Osteoblast (primary cell): Measurements from ENCODE around the gene MAD1L1. TPM values are rescaled to one million over a fixed set of nuclear protein-coding genes. Genes with fewer than 3 reads are reported as not detected.
A peak's percentile ranks its signal among the peaks of the same experiment; 100 is the strongest.

Experiments used
- DNase-seq: peaks from one replicate; pipeline ENCODE4 v3.0.0; 2011; ENCODE audit warnings: low spot score, mixed read lengths; ENCODE audit not compliant: insufficient read length; ENCODE audit errors: missing footprints
- H2AFZ ChIP-seq: 2 replicates; pipeline ENCODE4 v1.6.0; 2011; ENCODE audit warnings: mild to moderate bottlenecking, low read length
- H3K27ac ChIP-seq: 2 replicates; pipeline ENCODE4 v1.5.1; 2011; ENCODE audit warnings: mild to moderate bottlenecking, low read depth, low read length, moderate library complexity
- H3K27me3 ChIP-seq: 2 replicates; pipeline ENCODE4 v1.6.0; 2012; ENCODE audit warnings: mild to moderate bottlenecking, control low read depth, inconsistent platforms, low read length, moderate library complexity; ENCODE audit not compliant: insufficient read depth
- H3K36me3 ChIP-seq: 2 replicates; pipeline ENCODE4 v1.5.1; 2011; ENCODE audit warnings: mild to moderate bottlenecking, low read length, control low read depth, moderate library complexity; ENCODE audit not compliant: insufficient read depth
- H3K4me1 ChIP-seq: 2 replicates; pipeline ENCODE4 v1.5.1; 2011; ENCODE audit warnings: mild to moderate bottlenecking, low read length, control low read depth, moderate library complexity; ENCODE audit not compliant: insufficient read depth
- H3K4me2 ChIP-seq: 2 replicates; pipeline ENCODE4 v1.6.0; 2011; ENCODE audit warnings: mild to moderate bottlenecking, low read length; ENCODE audit not compliant: insufficient read depth
- H3K4me3 ChIP-seq: fragments of 200-600 bp; sonication (generic); 3 replicates; pipeline ENCODE4 v1.5.1; 2012; ENCODE audit warnings: mild to moderate bottlenecking, low read length, inconsistent platforms; ENCODE audit not compliant: insufficient read depth
- H3K79me2 ChIP-seq: 2 replicates; pipeline ENCODE4 v1.6.0; 2012; ENCODE audit warnings: mild to moderate bottlenecking, low read length, control low read depth, inconsistent platforms; ENCODE audit not compliant: insufficient read depth
- H3K9me3 ChIP-seq: 2 replicates; pipeline ENCODE4 v1.5.1; 2011; ENCODE audit warnings: low read depth, low read length, control low read depth
- H4K20me1 ChIP-seq: 2 replicates; pipeline ENCODE4 v1.6.0; 2012; ENCODE audit warnings: mild to moderate bottlenecking, low read length, control low read depth; ENCODE audit not compliant: insufficient read depth
- total RNA-seq: library from RNA; depleted of rRNA; stranded (reverse); fragments of >200 nt; gene quantifications from 2 replicates; pipeline ENCODE4 v1.2.3, GENCODE V29; 2012
- TF ChIP-seq, protein P1 (sequence below): IDR thresholded peaks from 2 replicates; pipeline ENCODE4 v1.5.1; 2011; ENCODE audit warnings: mild to moderate bottlenecking, low read depth, low read length, moderate library complexity; ENCODE audit errors: extremely low read depth

The MAD1L1 gene
- total RNA-seq, 1 donor, result 66.2 TPM

DNA sequence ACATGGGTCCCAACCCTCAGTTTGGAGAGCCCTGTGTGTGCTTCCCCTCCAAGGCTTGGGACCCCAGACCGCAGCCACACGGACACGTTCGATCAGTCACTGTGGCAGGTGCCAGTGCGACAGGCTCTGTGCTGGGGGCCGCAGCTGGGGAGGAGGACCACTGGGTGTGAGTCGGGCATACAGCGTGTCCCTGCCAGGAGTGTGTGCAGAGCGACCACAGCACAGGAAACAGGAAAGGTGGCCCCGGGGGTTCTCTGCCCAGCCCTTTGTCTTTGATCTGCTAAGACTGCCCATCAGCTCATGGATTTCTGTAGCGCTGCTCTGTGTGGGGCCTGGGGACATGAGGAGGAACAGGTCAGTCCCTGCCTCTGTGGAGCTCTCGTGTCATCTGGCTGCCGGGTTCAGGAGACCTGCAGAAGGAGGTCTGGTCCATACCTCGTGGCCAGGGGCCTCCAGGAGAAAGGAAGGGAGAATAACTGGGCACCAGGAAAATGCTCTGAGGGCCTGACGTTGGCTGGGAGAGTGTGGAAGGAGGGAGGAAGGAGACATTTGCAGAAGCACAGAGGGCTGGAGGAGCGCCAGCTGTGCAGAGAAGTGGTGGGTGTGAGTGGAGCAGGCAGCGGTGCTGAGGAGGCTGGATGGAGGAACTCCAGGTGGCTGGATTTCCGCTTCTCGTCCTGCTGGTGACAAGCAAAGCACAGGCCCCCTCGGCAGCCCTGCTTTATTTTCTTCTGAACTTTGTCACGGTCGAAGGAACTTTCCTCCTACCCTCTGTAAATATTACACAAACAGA, 13.3 kb upstream of the MAD1L1 start:
- Histone ChIP-seq H3K4me2 (no peak overlapping the region), H2AFZ (no peak overlapping the region), H3K27ac (no peak overlapping the region), H3K79me2 (peaks cover 12% of the 10 kb centered on the region), H3K36me3 (peaks cover 7% of the 10 kb centered on the region), H3K9me3 (no peaks in the 10 kb centered on the region), H3K27me3 (no peaks in the 10 kb centered on the region), H4K20me1 (no peaks in the 10 kb centered on the region), H3K4me1 (peaks cover 44% of the 10 kb centered on the region), H3K4me3 (no peak overlapping the region)
- TF ChIP-seq, protein P1, sequence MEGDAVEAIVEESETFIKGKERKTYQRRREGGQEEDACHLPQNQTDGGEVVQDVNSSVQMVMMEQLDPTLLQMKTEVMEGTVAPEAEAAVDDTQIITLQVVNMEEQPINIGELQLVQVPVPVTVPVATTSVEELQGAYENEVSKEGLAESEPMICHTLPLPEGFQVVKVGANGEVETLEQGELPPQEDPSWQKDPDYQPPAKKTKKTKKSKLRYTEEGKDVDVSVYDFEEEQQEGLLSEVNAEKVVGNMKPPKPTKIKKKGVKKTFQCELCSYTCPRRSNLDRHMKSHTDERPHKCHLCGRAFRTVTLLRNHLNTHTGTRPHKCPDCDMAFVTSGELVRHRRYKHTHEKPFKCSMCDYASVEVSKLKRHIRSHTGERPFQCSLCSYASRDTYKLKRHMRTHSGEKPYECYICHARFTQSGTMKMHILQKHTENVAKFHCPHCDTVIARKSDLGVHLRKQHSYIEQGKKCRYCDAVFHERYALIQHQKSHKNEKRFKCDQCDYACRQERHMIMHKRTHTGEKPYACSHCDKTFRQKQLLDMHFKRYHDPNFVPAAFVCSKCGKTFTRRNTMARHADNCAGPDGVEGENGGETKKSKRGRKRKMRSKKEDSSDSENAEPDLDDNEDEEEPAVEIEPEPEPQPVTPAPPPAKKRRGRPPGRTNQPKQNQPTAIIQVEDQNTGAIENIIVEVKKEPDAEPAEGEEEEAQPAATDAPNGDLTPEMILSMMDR, result no peak
- DNase-seq, result no peak

DNA sequence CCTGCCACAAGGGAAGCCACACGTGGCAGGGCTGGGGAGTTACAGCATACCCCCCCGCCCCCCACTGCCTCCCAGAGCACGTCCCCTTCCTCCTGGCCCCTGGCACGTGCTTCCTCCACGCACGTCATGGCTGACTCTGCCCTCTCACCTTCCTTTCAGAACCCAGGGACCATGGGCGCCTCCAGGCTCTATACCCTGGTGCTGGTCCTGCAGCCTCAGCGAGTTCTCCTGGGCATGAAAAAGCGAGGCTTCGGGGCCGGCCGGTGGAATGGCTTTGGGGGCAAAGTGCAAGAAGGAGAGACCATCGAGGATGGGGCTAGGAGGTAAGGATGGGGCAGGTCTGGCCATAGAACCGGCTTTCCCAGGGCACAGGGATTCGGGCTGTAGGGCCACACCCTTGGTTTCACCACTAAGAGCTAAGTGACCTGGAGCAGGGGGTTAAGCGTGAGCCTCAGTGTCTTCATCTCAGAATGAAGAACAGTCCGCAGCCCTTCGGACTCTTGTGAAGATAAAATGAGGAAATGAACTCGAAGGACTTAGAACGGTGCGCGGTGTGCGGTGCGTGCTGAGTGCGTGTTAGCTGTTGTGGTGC, 11.8 kb upstream of the MAD1L1 start:
- Histone ChIP-seq H3K27me3 (no peaks in the 10 kb centered on the region), H4K20me1 (peaks cover 6% of the 10 kb centered on the region), H3K27ac (no peak overlapping the region), H3K4me1 (peaks cover 39% of the 10 kb centered on the region), H3K9me3 (no peaks in the 10 kb centered on the region), H3K4me2 (no peak overlapping the region), H3K36me3 (peaks cover 5% of the 10 kb centered on the region), H3K79me2 (peaks cover 24% of the 10 kb centered on the region), H3K4me3 (no peak overlapping the region), H2AFZ (no peak overlapping the region)
- TF ChIP-seq, protein P1, result no peak
- DNase-seq, result no peak

DNA sequence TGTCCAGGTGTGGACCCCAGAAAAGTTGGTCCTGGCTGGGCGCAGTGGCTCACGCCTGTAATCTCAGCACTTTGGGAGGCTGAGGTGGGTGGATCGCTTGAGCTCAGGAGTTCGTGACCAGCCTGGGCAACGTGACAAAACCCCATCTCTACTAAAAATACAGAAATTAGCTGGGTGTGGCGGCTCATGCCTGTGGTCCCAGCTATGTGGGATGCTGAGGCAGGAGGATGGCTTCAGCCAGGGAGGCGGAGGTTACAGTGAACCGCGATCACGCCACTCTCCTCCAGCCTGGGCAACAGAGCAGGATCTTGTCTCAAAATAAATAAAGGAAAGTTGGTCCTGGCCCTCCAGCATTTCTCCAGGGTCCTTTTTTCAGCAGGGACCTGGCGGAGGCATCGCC, 10.7 kb upstream of the MAD1L1 start:
- peaks cover 12% of the 10 kb centered on the region for H3K36me3 ChIP-seq
- H4K20me1 ChIP-seq, result peaks cover 6% of the 10 kb centered on the region
- TF ChIP-seq, protein P1, result no peak
- H3K4me1 ChIP-seq, result peaks cover 29% of the 10 kb centered on the region
- no peaks in the 10 kb centered on the region for H3K9me3 ChIP-seq
- H3K79me2 ChIP-seq, result peaks cover 26% of the 10 kb centered on the region
- H2AFZ ChIP-seq, result peak overlapping the region; percentile 85
- DNase-seq, result no peak
- peak overlapping the region; percentile 98 for H3K4me2 ChIP-seq
- no peaks in the 10 kb centered on the region for H3K27me3 ChIP-seq
- peak overlapping the region; percentile 83 for H3K27ac ChIP-seq
- peak overlapping the region; percentile 91 for H3K4me3 ChIP-seq

DNA sequence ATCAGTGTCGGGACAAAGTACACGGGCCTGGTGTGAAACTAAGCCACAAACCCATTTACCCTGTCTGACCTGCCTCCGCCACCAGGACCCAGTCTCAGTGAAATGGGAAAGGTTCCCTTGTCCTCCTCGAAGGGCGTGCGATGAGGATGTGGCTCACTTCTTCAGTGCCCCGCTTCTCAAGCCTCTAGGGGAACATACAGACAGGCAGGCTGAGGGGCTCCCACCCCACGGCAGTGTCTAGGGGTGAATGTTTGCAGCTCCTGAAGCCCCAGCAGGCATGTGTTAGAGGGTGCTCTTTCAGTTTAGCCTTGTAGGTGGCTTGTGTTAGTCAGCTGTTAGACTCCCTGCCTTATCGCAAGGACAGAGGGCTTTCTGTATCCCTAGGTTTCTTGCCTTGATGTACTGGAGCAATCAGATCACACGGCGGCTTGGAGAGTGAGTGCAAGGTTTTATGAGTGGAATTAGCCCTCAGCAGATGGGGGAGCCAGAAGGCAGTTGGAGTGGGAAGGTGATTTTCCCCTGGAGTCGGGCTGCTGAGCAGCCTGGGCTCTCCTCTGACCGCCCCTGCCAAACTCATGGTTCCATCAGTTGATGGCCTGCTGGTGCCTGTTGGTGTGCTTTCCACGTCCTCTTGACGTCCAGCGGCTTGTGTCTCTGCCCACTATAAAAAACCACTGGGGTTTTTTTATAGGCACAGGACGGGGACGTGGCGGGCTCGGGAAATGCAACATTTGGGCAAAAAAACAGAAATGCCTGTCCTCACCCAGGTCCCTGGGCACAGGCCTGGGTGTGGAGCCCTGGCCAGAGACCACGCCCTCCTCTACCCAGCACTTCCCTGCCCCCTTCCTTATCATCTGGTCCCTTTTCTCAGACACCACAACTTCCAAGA, 10.0 kb upstream of the MAD1L1 start:
- Histone ChIP-seq H2AFZ (peak overlapping the region; percentile 85), H3K79me2 (peaks cover 26% of the 10 kb centered on the region), H4K20me1 (peaks cover 6% of the 10 kb centered on the region), H3K9me3 (no peaks in the 10 kb centered on the region), H3K36me3 (peaks cover 19% of the 10 kb centered on the region), H3K27me3 (no peaks in the 10 kb centered on the region), H3K4me3 (peak overlapping the region; percentile 91), H3K4me2 (peak overlapping the region; percentile 98), H3K27ac (peak overlapping the region; percentile 83), H3K4me1 (peaks cover 26% of the 10 kb centered on the region)
- TF ChIP-seq, protein P1, result no peak
- DNase-seq, result peak; percentile 92
